ENCODE data around the gene COQ8B.

COQ8B gene

DNA sequence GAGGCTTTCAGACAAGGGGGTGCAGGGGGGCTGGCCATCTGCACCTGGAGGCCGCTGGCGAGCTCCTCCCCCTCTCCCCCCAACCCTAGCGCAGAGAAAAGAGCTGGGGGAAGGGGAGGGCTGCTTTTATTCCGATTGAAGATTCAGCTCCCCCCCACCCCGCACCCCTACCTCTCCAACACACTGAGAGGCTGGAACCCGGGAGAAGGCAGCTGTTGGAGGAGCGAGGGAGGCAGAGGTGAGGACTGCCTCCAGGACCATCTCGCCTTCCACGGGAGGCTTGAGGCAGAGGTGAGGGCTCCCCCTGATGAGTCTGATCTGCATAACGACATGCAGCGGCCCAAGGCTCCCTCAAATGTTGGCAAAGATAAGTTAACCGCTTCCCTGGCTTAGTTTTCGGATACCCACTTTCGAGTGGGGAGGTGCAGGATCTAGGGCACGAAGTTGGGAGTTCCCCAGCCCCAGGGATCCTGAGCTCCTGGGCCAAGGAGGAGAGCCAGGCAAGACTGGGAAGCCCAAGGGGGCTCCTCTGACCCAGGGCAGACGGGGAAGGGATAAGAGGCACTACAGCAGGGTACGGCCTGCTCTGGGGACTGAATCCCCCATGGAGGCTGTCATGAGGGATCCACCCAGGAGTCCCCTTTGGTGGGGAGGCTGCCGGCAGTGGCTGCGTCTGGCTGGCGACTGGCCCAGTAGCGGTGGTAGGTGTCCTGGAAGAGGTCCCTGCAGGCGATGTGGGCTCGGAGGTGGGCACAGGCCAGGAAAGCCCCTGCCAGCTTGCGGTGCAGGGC, 25.1 kb downstream of the COQ8B start:
- peak in 2 of 56 donors; percentile 35 to 57 for DNase-seq

DNA sequence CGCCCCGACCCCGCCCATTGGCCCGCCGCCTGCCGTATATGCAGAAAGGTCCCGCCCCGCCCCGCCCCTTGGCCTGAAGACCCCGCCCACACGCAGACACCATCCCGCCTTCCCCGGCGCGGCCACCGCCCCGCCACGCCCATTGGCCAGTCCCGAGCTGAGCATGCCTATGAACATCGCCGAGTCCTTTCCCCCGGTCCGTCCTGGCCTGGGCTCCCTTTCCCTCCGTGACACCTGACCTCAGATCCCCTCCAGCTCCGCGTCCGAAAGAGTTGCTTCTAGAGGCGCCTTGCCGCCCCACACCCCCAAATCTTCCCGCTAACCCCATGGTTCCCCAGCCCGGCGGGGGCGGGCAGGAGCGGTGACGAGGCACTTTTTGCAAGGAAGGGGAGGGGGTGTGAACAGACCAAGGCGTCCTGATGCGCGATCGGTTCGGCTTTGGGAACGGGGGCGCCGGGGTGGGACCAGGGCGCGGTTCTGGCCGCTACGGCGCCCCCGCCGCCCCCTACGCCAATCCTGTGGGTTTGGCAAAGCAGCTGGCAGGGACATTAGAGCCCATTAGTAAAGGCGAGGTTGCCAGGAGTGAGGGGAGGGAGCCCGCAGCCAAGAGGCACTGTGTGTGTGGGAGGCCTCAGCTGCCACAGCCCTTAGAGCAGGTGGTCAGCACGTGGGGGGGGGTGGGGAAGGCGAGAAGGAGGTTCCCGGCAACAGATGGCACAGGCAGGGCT, 25.8 kb downstream of the COQ8B start:
- DNase-seq: peak; percentile 10 to 96 (median 86)

DNA sequence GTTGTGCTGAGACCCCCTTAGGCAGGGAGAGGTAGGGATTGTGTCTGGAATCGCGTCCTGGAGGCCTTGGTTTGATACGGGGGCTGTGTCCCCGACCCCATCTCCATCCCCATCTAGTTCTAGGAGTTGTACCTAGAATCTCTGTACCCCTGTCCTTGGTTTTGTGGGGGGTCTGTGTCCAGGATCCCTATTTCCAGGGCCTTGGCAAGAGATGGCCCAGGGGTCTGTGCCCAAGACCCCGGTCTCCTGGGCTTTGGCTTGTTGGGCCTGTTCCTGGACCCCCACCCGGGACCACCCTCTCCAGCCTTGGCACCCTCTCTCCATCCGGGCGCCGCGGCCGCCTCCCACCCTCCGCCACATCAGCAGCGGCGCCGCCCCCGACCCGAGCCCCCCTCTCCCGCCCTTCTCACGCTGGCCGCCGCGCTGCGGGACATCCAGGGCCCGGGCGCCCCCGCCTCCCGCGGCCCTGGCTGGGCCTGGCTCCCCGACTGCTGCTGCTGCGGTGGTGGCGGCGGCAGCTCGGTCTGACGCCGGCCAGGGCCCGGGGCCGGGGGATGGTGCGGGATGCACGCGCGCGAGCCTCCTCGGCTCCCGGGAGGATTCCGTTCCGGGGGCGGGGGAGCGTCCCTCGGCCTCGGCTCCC, 26.5 kb downstream of the COQ8B start, which contains the start of gene NUMBL:
TSS of gene NUMBL (minus strand) at position 602 of the 643 bp plus-strand sequence. CDS start at position 434, 168 bp downstream.
- DNase-seq: no peak

DNA sequence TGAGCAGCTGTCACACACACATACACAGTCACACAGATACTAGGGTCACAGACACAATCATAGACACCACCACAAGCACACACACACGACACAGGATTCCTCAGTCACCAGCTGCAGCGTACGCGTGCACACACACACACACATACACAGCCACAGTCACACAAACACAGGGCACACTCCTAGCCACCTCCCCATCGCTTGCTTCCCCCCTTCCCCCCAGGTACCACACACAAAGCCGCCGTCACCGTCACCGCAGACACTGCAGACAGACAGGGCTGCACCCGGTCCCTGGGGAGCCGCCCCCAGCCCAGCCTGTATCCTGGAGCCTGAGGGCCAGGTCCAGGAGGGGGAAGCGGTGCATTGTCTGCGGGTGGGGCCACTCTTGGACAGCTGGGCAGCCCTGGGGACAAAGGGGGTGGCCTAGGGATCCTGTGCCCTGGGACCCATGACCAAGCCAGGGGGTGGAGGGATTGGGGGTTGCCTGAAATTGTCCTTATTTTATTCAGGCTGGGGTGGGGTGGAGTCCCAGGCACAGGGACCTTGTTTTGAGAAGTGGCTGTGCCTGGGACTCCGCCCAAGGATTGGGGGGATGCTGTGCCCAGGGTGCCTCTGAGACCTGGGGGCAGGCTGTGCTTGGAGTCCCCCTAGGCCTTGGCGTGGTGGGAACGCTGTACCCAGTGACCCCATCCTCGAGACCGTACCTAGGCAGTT, 27.2 kb downstream of the COQ8B start:
- peak in 1 of 56 donors; percentile 15 for DNase-seq

DNA sequence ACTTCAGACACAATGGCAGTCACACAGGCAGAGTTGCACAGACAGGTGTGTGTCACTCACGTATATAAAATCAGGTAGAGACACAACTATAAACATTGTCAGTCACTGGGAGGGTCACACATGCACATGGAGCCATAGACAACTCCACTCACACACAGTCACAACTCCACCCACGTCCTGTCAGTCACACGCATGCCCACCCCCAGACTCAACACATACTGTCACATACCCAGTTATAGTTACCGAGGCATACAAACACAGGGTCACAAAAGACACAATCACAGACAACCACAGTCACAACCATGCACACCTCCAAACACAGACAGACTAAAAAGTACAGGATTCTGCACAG, 27.7 kb downstream of the COQ8B start:
- no peak for DNase-seq

DNA sequence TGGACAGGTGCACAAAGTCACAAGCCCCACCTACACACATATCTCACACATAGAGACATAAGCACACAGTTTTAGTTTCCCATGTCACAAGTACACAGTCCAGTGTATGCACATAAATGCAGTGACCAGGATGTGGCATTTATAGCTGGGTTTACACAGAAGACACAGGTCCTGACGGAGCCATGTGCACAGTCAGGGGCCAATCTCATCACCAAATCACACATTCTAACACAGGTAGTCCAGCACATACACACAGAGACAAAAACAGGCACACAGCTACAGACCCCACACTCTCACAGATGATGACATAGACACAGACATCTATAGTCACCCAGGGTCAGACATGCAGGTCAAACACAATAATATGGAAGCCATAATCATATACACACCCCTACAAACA, 28.4 kb downstream of the COQ8B start:
- no peak for DNase-seq

DNA sequence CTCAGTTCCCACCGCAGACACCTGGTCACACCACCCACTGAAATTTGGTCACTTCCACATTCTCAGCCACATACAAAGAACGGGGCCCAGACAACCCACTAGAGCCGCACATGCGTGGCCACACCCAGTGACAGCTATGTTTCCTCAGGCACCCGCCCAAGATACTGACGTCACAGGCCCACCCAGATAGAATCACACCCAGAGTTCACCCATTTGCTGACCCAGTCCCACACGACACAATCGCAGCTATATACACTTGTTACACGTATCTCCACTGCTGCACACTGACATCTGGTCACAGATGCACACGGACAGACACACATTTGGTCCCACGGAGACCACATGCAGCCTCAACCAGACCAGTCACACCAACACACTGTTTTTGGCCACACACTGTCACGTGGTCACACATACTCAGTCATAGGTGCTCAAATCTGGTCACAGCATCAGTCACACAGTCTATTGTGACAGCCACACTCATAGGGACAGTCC, 29.1 kb downstream of the COQ8B start:
- peak in 14 of 56 donors; percentile 10 to 47 (median 28) for DNase-seq

DNA sequence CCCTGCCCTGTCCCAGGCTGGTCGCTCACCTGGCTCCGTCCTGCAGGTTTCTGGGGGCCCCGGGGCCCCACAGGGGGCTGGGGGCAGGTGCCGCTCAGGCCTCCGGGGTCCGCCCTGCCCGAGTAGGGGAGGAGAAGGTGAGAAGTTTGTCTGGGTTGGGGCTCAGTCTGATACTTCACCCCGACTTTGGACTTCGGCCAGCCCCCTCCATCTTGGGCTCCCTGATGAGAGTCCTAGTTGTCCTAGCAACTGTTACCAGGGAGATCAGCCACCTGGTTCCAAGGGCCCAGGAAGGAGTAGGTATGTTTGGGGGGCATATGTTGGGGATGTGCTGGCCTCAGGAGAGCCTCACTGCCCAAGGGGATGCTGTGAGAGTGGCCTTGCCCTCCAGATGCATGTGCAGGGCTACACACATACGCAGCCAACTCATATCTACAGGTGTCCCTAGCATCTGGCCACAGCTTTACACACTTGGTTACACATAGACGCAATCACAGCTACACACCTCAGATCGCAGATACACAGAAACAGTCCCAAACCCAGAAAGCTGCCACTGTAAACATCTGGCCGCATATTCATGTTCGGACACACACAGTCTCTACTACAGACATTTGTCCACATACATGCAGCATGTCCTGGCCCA, 29.7 kb downstream of the COQ8B start:
- no peak for DNase-seq

DNA sequence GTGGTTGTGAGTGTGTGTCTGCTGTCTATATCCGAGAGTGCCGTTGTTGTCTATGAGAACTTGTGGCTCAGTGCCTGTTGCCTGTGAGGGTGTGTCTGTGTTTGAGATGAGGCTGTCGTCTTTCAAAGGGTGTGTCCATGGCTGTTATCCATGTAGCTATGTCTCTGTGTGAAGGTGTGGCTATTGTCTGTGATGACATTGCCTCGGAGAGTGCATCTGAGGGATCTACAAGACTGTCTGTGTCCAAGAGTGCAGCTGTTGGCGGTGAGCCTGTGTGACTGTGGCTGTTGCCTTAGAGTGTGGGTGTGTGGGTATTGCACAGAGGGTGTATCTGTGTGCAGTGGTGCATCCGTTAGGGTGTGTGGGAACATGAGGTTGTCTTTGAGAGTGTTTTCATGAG, 31.1 kb downstream of the COQ8B start:
- DNase-seq: no peak

DNA sequence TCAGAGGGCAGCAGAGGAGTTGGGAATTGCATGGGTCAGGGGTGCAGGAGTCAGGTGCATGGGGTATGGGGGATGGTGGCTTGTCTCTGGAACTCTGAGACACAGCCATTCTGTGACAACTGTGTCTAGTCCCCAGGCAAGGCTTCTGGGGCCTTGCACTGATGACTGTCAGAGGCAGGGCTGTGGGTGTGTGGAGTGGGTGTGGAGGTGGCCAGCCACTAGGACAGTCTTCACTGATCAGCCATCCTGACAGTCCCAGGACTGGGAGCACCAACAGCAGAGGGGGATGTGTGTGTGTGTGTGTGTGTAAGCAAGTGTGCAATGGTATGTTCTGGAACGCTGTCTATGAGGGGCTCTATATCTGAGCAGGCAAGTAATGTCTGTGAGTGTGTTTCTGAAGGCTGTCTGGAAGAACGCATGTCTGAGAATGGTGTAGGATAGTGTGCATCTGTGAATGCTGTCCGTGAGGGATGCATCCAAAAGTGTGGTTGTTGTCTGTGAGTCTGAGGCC, 31.6 kb downstream of the COQ8B start:
- DNase-seq: no peak

DNA sequence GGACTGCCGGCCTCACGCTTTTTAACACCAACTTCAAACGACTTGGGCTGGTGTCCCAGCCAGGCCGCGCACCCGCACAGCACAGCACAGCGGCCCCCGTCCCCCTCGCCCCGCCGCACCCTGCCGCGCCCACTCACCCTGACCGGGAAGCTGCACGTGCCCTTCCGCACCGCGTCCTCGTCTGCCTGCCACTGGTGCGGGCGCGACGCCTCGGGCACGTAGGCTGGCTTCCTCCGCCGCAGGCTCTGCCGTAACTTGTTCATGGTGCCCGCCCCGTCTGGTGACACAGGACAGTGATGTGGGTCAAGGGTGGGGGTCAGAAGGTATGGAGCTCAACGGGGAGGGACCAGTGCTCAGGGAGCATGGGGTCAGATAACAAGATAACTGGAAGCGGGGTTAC, 32.4 kb downstream of the COQ8B start:
- no peak for DNase-seq

DNA sequence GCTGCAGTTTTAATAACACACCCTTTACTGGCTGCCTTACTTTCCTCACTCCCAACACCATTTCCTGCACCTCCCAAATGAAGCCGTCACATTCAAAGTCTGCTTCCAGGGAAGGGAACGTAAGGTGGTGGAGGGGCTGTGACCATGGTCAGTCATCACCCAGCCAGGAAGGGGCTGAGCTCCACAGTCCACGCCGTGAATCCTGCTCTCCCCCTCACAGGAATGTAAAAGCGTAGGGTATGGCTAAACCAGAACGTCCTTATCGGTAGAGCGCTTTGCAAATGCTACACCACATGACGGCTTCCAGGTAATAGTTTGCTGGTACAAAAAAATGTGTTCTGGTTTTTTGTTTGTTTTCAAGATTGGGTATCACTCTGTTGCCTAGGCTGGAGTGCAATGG, 33.2 kb downstream of the COQ8B start:
- no peak for DNase-seq

DNA sequence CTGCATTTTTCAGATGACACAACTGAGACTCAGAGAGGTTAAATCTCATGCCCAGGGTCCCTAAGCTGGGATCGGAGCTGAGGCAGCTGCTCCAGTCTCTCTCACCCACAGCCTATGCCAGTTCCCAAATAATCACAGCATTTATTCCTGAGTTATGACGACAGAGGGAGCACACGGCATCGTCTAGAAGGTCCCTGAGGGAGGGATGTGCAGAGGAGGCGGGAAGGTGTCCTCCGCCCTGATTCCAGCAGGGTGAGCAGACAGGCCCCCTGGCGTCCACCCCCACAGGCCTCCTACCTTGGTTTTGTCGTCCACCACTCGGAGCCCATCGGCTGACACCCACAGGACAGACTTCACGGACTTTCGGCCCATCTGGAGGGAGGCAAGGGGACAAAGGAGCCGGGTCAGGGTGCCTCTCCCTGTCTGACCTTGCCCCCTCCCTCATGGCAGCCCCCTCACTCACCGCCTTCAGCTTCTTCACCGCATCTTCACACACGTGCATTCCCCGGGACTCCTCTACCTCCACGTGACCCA, 34.2 kb downstream of the COQ8B start:
- no peak for DNase-seq

DNA sequence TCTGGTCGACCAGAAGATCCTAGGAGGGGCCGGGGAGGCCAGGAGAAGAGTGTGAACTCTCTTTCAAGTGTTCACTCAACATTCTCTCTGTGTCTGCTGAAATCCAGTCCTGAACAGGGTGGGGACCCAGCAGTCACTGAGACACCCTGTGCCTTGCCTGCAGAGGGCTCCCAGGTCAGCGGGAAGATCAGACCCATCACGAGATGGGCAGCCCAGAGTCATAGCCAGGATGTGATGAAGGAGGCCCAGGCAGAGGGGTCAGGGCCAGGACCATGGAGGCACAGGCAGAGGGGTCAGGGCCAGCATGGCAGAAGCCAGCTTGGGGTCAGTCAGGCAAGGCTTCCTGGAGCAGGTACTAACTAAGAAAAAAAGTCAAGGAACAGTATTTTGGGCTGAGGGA, 35.6 kb downstream of the COQ8B start:
- DNase-seq: no peak

DNA sequence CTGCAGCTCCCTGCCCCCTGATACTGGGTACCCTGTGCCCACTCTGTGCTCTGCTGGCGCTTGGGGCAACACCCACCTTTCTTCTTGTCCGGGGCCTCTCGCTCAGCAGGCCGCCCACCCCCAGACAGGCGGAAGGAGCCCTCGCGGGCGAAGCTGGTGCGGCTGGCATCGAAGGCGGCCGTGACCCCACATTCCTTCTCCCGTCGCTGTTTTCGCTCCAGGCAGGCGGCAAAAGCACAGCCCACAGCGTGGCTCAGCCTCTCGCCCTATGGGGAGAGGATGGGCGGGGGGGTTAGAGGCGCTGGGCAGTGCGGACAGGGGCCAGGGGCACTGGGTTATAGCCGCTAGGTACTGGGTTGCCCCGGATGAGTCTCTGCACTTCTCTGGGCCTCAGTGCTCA, 39.5 kb downstream of the COQ8B start:
- no peak for DNase-seq

DNA sequence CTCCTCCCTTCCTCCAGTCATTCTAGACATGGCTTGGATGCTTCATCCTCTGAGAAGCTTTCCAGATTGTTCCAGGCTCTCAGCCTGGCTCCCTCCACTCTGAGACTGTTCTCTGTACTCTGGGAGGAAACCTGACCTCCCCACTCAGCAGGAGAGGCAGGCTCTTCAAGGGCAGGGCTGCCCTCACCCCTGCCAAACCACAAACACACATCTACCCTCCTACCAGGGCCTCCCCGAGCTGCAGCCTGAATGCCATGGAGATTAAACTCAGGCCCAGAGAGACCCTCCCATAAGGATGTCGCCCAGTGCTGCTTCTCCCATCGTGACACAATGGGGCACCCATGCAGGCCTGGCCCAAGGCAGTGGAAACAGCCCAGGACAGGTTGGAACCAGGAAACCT, 42.4 kb downstream of the COQ8B start:
- no peak for DNase-seq

DNA sequence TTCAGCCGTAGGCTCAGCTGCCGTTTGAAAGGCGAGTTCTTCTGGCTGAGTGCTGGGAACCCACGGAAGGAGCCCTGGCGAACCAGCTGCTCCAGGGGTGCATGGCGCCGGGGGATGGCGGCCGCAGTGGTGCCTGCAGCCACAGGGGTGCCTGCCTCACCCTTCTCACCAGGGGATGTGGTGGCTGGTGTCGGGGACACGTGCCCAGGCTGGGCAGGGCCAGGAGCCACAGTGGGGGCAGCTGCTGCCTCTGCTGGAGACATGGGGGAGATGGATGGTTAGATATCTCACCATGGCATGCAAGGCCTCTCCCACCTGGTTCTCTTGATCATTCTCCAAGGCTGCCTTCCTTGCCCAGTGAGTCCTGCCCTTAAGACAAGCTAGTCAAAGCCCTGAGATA, 43.3 kb downstream of the COQ8B start:
- DNase-seq: no peak

DNA sequence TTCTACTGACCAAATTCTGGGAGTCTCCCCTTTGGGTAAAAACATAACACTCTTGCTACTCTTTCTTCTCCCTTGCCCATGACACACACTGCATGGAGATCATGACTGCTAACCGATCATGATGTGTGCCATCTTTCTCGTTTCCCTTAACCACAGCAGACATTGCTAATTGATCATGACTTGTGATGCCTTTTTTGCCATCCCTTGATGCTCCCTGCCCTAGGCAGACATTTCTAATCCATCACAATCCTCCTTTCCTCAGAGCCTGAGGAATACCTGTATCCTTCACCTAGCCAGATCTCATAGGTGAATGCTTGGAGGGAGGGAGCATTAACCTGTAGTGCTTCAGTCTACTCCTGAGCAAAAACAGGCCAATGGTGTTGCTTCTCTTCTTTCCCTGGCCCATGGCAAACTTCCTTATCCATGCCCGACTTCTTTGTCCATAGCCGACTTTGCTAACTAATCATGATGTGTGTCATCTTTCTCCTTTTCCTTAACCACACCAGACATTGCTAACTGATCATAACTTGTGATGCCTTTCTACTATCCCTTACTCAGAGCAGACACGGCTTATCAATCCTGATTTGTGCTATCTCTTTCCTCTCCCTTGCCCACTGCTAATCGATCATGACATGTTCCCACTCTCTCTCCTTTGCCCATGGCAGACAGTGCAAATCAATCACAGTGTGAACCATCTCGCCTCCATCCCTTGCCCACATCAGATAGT, 44.0 kb downstream of the COQ8B start:
- no peak for DNase-seq

DNA sequence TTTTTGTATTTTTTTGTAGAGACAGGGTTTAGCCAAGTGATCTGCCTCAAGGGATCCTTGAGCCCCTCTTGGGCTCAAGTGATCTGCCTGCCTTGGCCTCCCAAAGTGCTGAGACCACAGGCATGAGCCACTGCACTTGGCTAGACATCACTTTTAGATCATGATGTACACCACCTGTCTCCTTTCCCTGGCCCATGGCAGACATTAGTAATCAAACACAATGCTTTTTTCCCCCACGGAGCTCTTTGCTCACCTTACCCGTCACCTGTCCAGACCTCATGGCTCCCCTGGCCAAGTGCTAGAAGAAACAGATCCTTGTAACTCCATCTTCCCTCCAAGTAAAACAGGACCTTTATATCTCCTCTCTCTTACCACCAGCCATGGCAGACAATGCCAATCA, 44.6 kb downstream of the COQ8B start:
- no peak for DNase-seq

DNA sequence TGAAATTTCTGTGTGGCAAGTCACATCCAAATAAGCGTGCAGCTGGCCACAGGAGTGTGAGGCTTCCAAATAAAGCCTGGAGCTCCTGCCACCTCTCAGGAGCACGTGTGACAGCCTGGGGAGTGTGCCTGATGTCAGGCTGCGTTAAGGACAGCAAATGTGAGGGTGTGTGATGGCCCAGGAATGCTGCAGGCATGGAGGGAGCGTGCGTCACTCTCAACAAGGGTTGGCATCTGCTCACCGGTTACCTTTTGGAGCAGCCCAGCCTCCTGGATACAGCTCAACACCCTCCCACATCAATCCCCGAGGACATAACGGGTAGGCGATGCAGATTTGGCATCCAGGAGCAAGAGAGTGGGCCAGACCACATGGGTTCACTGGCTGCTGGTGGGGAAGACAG, 45.3 kb downstream of the COQ8B start:
- DNase-seq: peak in 26 of 56 donors; percentile 13 to 76 (median 43)

Data from amygdala (tissue), 56 donors.